Endothelial cell of umbilical vein (primary cell): ENCODE data around the gene RPL35. TPM values are rescaled to one million over a fixed set of nuclear protein-coding genes. Genes with fewer than 3 reads are reported as not detected.
A peak's percentile ranks its signal among the peaks of the same experiment; 100 is the strongest.

Experiments
- BruUV-seq: library from RNA; stranded (reverse); fragments of 400-500 nt; replicated peaks from 2 replicates; lab custom pipeline; 2021; lab: Mats Ljungman, UMichigan
- CTCF ChIA-PET: fragments of 300-600, 350-600 bp; sonication (Branson Sonifier 250); formaldehyde crosslinking; loops from one replicate; lab custom pipeline; 2021; ENCODE audit warnings: antibody characterized with exemption, inconsistent platforms; lab: Charles Lee
- POLR2A ChIA-PET: fragments of 300-600, 350-600 bp; sonication (Branson Sonifier 250); formaldehyde crosslinking; loops from one replicate; lab custom pipeline; 2021; ENCODE audit warnings: antibody characterized with exemption, inconsistent platforms; lab: Charles Lee
- DNase-seq: peaks from one replicate; pipeline ENCODE4 v3.0.0-alpha.2; 2011; ENCODE audit warnings: low read depth, low spot score
- FAIRE-seq: peaks from 2 replicates; lab custom pipeline; 2011; peaks lifted over from hg19 to GRCh38; lab: Jason Lieb, UNC
- H2AFZ ChIP-seq: 2 replicates; pipeline ENCODE4 v1.6.0; 2012; ENCODE audit warnings: low read depth, low read length, control low read depth, inconsistent platforms
- H3K27ac ChIP-seq: 2 replicates; pipeline ENCODE4 v1.5.1; 2011; ENCODE audit warnings: low read depth, mild to moderate bottlenecking, control low read depth, low read length, moderate library complexity; ENCODE audit not compliant: insufficient read depth
- H3K27me3 ChIP-seq, 2 experiments: 2 replicates each; pipeline versions ENCODE4 v1.6.0 to v1.6.1; 2011; ENCODE audit warnings: low read length in 2 of 2, mixed read lengths in 1 of 2; ENCODE audit not compliant: control insufficient read depth in 2 of 2, insufficient read depth in 2 of 2
- H3K36me3 ChIP-seq, 2 experiments: 2 replicates in 1 of 2; 3 replicates in 1 of 2; pipeline ENCODE4 v1.5.1; 2011; ENCODE audit warnings: low read length in 2 of 2, mild to moderate bottlenecking in 1 of 2, moderate library complexity in 1 of 2; ENCODE audit not compliant: control insufficient read depth in 2 of 2, insufficient read depth in 2 of 2; ENCODE audit errors: extremely low read depth in 1 of 2
- H3K4me1 ChIP-seq: 3 replicates; pipeline ENCODE4 v1.5.1; 2011; ENCODE audit warnings: mild to moderate bottlenecking, low read length; ENCODE audit not compliant: control insufficient read depth, insufficient read depth; ENCODE audit errors: extremely low read depth
- H3K4me2 ChIP-seq: 2 replicates; pipeline ENCODE4 v1.6.1; 2011; ENCODE audit warnings: low read length, control low read depth, mixed read lengths; ENCODE audit not compliant: insufficient read depth
- H3K4me3 ChIP-seq, 3 experiments: fragments of 200-600 bp in 1 of 3; sonication (generic), shearing (Covaris generic) in 1 of 3; replicated peaks in 1 of 3; 2 replicates each; pipeline ENCODE4 v1.5.1; 2011 to 2016; ENCODE audit warnings: control low read depth in 3 of 3, low read length in 3 of 3, mild to moderate bottlenecking in 2 of 3, inconsistent platforms in 1 of 3, low read depth in 1 of 3, moderate library complexity in 1 of 3; ENCODE audit not compliant: insufficient read depth in 1 of 3
- H3K79me2 ChIP-seq: 2 replicates; pipeline ENCODE4 v1.6.0; 2012; ENCODE audit warnings: low read length, inconsistent platforms; ENCODE audit not compliant: control insufficient read depth, insufficient read depth
- H3K9ac ChIP-seq: replicated peaks from 2 replicates; pipeline ENCODE3; 2011; ENCODE audit warnings: low read length, control low read depth; ENCODE audit not compliant: insufficient read depth; ENCODE audit errors: extremely low read depth
- H3K9me1 ChIP-seq: replicated peaks from 3 replicates; pipeline ENCODE4 v1.6.0; 2011; ENCODE audit warnings: mild to moderate bottlenecking, low read length; ENCODE audit not compliant: control insufficient read depth, insufficient read depth; ENCODE audit errors: extremely low read depth
- H3K9me3 ChIP-seq: replicated peaks from 2 replicates; pipeline ENCODE4 v1.5.1; 2012; ENCODE audit warnings: low read length, inconsistent platforms; ENCODE audit not compliant: control insufficient read depth, insufficient read depth
- H4K20me1 ChIP-seq: replicated peaks from 2 replicates; pipeline ENCODE3; 2011; ENCODE audit warnings: mild to moderate bottlenecking, low read length; ENCODE audit not compliant: control insufficient read depth, insufficient read depth; ENCODE audit errors: extremely low read depth
- EZH2 ChIP-seq: IDR thresholded peaks from 2 replicates; pipeline ENCODE4 v1.6.1; 2012; ENCODE audit warnings: borderline replicate concordance, low read depth, mild to moderate bottlenecking, moderate library complexity, low read length, inconsistent platforms; ENCODE audit not compliant: severe bottlenecking
- FOS ChIP-seq: IDR thresholded peaks from 2 replicates; pipeline ENCODE4 v1.6.1; 2011; ENCODE audit warnings: mild to moderate bottlenecking, low read length, moderate library complexity, borderline replicate concordance; ENCODE audit not compliant: insufficient read depth
- MYC ChIP-seq: IDR thresholded peaks from one replicate; pipeline ENCODE4 v1.6.1; 2011; ENCODE audit warnings: mild to moderate bottlenecking, low read depth, low read length
- POLR2A ChIP-seq: IDR thresholded peaks from 2 replicates; pipeline ENCODE4 v1.6.1; 2012; ENCODE audit warnings: low read depth, mild to moderate bottlenecking, control low read depth, low read length
- POLR2AphosphoS5 ChIP-seq: IDR thresholded peaks from 2 replicates; pipeline ENCODE4 v1.6.1; 2012; ENCODE audit warnings: low read depth, mild to moderate bottlenecking, control low read depth, low read length, moderate library complexity; ENCODE audit not compliant: insufficient read depth
- dilution Hi-C: fragments of 300-500 bp; cut with MboI; formaldehyde crosslinking; loops from one replicate; pipeline ENCODE4 v1.15.0; 2019; ENCODE audit warnings: low sequenced_read_pairs; ENCODE audit not compliant: extremely low pct_ligation_motif_present
- intact Hi-C: fragments of 100-400 bp; cut with micrococcal nuclease; formaldehyde crosslinking; loops from one replicate; pipeline ENCODE4 v1.10.0; 2022
- polyA plus RNA-seq, 4 experiments: library from polyadenylated mRNA; depleted of rRNA in 3 of 4; stranded (reverse) in 3 of 4; unstranded in 1 of 4; fragments of >200 nt; gene quantifications; 2 replicates each; pipeline versions ENCODE4 v1.2.1 to v1.2.3, GENCODE V29; 2011 to 2012; ENCODE audit warnings: missing spikeins in 1 of 4
- total RNA-seq: library from RNA; stranded (reverse); gene quantifications from 2 replicates; pipeline ENCODE4 v1.2.3, GENCODE V29; 2021
- TF ChIP-seq, protein P1 (sequence below), 2 donors: IDR thresholded peaks; 1 replicate in 1 of 2; 2 replicates in 1 of 2; pipeline ENCODE4 v1.5.1; 2011; ENCODE audit warnings: low read length in 2 of 2, mild to moderate bottlenecking in 2 of 2, moderate library complexity in 2 of 2, control low read depth in 1 of 2, inconsistent platforms in 1 of 2, low read depth in 1 of 2; ENCODE audit not compliant: insufficient read depth in 1 of 2; ENCODE audit errors: extremely low read depth in 1 of 2

Gene RPL35
- total and polyA plus RNA-seq, 2 donors (not counting 3 experiments of a cell fraction or from before 2014, with no cell fraction given) = 1,230 to 2,206 TPM

DNA sequence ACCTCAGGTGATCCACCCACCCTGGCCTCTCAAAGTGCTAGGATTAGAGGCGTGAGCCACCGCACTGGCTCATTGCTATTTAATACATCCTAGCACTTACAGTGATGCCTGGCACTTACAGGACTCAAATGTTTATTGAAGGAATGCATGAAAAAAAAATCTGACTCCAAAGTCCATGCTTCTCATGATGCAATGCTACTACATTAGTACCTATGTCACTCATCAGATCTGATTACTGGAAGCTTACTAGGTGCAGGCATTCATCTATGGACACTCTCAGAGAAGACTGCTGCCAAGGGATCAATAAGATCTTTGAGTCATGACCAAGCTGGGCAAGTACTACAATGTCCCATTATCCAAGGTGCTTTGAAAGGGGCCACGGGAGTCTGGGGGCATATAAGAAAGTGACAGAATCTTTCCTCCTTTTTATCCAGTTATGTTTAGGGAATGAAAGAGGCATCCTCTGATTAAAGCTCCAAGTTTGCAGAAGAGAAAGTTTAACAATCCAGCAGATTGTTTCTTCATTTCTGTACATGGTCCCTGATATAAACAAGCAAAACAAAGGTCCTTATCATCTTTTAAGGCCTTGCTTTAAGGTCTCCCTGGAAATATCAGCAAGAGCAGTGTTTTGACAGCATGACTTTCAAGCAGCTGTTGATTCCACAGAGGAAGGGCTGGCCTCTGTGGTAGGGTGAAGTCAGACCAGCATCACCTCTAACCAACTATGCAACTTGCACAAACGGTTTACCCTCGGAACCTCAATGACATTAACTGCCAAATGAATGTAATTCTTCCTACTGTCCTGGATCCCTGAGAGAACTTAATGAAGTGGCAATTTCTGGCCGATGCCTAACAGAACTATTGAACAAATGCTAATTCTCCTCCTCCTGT is 36.1 kb upstream of the RPL35 start:
- no peaks in the 10 kb centered on the region for H3K9me1 ChIP-seq
- no peak overlapping the region for H3K9ac ChIP-seq
- TF ChIP-seq FOS (no peak), MYC (no peak), EZH2 (no peak)
- H2AFZ ChIP-seq = no peak overlapping the region
- peaks cover 8% of the 10 kb centered on the region for H3K4me1 ChIP-seq
- H3K27ac ChIP-seq = no peak overlapping the region
- H3K27me3 ChIP-seq = no peaks in the 10 kb centered on the region
- intact Hi-C loops (no loop called here), dilution Hi-C loops (no loop called here)
- no peaks in the 10 kb centered on the region for H3K79me2 ChIP-seq
- H3K36me3 ChIP-seq = peaks cover 0 to 12% of the 10 kb centered on the region in 2 experiments
- POLR2A ChIA-PET = no interaction called here
- no peak for DNase-seq
- no peaks in the 10 kb centered on the region for H4K20me1 ChIP-seq
- FAIRE-seq = no peak
- no peaks in the 10 kb centered on the region for H3K9me3 ChIP-seq
- no peak overlapping the region for H3K4me2 ChIP-seq
- no peak overlapping the region for H3K4me3 ChIP-seq
- CTCF ChIA-PET = no interaction called here
- BruUV-seq = no TSS peak

DNA sequence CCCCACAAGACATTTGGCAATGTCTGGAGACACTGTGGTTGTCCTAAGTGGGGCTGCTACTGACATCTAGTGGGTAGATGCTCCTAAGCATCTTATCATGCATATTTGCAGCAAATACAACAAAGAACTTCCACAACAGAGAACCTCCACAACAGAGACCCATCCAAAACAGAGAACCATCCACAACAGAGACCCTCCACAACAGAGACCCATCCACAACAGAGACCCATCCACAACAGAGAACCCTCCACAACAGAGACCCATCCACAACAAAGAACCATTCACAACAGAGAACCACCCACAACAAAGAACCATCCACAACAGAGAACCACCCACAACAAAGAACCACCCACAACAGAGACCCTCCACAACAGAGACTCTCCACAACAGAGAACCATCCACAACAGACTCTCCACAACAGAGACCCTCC is 33.0 kb upstream of the RPL35 start:
- Histone ChIP-seq H3K27me3 (no peaks in the 10 kb centered on the region), H3K4me2 (no peak overlapping the region), H3K9me1 (no peaks in the 10 kb centered on the region), H3K36me3 (peaks cover 0 to 20% of the 10 kb centered on the region in 2 experiments), H3K4me3 (no peak overlapping the region), H4K20me1 (no peaks in the 10 kb centered on the region), H3K9me3 (no peaks in the 10 kb centered on the region), H2AFZ (no peak overlapping the region), H3K79me2 (no peaks in the 10 kb centered on the region), H3K4me1 (no peaks in the 10 kb centered on the region), H3K9ac (no peak overlapping the region), H3K27ac (no peak overlapping the region)
- dilution Hi-C loops (no loop called here), intact Hi-C loops (loop anchor here (1.0 kb wide), 3 partner anchors 32 to 120 kb away; partner anchors contain the start of genes ARPC5L and WDR38)
- ChIA-PET POLR2A (interaction anchor here (0.5 kb wide), 1 partner anchor 482 kb away, joined by 3 read pairs; no protein-coding TSS in a partner anchor), CTCF (interaction anchor here (1.8 kb wide), 1 partner anchor 42 kb away, joined by 10 read pairs; the partner anchor contains the start of gene WDR38)
- DNase-seq (peak; percentile 57), FAIRE-seq (peak; percentile 62)
- BruUV-seq = no TSS peak
- TF ChIP-seq EZH2 (no peak), POLR2AphosphoS5 (no peak), POLR2A (no peak)
- TF ChIP-seq, protein P1, sequence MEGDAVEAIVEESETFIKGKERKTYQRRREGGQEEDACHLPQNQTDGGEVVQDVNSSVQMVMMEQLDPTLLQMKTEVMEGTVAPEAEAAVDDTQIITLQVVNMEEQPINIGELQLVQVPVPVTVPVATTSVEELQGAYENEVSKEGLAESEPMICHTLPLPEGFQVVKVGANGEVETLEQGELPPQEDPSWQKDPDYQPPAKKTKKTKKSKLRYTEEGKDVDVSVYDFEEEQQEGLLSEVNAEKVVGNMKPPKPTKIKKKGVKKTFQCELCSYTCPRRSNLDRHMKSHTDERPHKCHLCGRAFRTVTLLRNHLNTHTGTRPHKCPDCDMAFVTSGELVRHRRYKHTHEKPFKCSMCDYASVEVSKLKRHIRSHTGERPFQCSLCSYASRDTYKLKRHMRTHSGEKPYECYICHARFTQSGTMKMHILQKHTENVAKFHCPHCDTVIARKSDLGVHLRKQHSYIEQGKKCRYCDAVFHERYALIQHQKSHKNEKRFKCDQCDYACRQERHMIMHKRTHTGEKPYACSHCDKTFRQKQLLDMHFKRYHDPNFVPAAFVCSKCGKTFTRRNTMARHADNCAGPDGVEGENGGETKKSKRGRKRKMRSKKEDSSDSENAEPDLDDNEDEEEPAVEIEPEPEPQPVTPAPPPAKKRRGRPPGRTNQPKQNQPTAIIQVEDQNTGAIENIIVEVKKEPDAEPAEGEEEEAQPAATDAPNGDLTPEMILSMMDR (IDR thresholded peaks at IDR 0.05; ENCODE audit: extremely low read depth in 1 of 2, insufficient read depth in 1 of 2, low read depth in 1 of 2, low read length in 2 of 2) = peak; percentile 43 to 58
